Ishikawa (cell line): ENCODE data around the gene PTCRA.

Experiments
- CEBPB ChIP-seq: IDR thresholded peaks from 2 replicates; pipeline ENCODE4 v1.6.1; 2012
- CREB1 ChIP-seq: IDR thresholded peaks from 2 replicates; pipeline ENCODE4 v1.6.1; 2012; ENCODE audit warnings: low read depth
- EGR1 ChIP-seq: IDR thresholded peaks from 2 replicates; pipeline ENCODE4 v1.6.1; 2012
- EP300 ChIP-seq: IDR thresholded peaks from 2 replicates; pipeline ENCODE4 v1.6.1; 2012; ENCODE audit warnings: borderline replicate concordance
- FOXM1 ChIP-seq: IDR thresholded peaks from 2 replicates; pipeline ENCODE4 v1.6.1; 2012; ENCODE audit warnings: low read depth, borderline replicate concordance
- NFIC ChIP-seq: IDR thresholded peaks from 2 replicates; pipeline ENCODE4 v1.6.1; 2012
- RAD21 ChIP-seq: IDR thresholded peaks from 2 replicates; pipeline ENCODE4 v1.6.1; 2012; ENCODE audit warnings: low read depth
- REST ChIP-seq: IDR thresholded peaks from 2 replicates; pipeline ENCODE4 v1.6.1; 2012; ENCODE audit warnings: low read depth, mild to moderate bottlenecking
- TAF1 ChIP-seq: IDR thresholded peaks from 2 replicates; pipeline ENCODE4 v1.6.1; 2012; ENCODE audit warnings: low read depth, mild to moderate bottlenecking
- TCF12 ChIP-seq: IDR thresholded peaks from 2 replicates; pipeline ENCODE4 v1.6.1; 2012; ENCODE audit warnings: low read depth
- TEAD4 ChIP-seq: IDR thresholded peaks from 2 replicates; pipeline ENCODE4 v1.6.1; 2012
- USF1 ChIP-seq: IDR thresholded peaks from 2 replicates; pipeline ENCODE4 v1.6.1; 2012
- YY1 ChIP-seq: IDR thresholded peaks from 2 replicates; pipeline ENCODE4 v1.6.1; 2012; ENCODE audit warnings: low read depth
- ZBTB7A ChIP-seq: IDR thresholded peaks from 2 replicates; pipeline ENCODE4 v1.6.1; 2012; ENCODE audit warnings: low read depth
- TF ChIP-seq, protein P1 (sequence below): IDR thresholded peaks from 2 replicates; pipeline ENCODE4 v1.6.1; 2012

The PTCRA gene

DNA sequence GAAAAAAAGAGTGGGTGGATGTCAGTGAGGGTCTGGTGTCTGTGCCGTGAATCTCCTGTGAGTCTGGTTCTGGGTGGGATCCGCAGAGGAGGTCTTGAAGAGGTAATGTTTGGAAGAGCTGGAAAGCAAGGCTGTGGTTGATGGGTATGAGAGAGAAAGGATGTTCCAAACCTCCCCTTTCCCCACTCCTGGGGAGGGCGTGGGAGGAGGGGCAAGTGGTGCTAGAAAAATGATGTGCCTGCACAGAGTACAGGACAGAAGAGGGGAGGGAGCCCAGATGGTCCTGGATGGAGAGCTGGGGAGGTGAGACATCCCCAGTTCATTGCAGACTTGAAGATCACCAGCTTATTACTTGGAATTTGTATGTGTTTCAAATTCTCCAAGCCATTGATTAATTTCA lies 16.6 kb downstream of the PTCRA start:
- TF ChIP-seq RAD21 (no peak), EP300 (no peak), CREB1 (no peak), NFIC (no peak), USF1 (no peak), YY1 (no peak), CEBPB (no peak), EGR1 (no peak), REST (no peak), TAF1 (no peak), FOXM1 (no peak), ZBTB7A (no peak), TCF12 (no peak), TEAD4 (no peak)
- TF ChIP-seq, protein P1, sequence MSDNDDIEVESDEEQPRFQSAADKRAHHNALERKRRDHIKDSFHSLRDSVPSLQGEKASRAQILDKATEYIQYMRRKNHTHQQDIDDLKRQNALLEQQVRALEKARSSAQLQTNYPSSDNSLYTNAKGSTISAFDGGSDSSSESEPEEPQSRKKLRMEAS: no peak

DNA sequence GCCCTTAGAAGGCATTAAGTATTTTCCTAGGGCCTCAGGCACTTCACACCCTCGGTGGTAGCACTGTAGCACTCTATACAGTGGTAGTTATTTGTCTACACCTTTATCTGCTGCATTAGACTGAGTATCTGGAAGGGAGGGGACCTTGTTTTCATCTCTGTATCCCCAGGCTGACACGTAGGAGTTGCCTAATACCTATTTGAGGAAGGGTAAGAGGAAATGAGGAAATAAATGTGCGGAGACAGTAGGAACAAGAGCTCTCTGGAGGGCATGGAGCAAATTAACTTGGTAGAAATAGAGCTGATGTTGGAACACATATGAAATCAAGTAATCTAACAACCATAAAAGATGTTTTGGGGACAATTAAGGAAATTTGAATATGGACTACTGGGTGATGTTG lies 17.4 kb downstream of the PTCRA start:
- TF ChIP-seq ZBTB7A: no peak
- no peak for TF ChIP-seq EGR1

DNA sequence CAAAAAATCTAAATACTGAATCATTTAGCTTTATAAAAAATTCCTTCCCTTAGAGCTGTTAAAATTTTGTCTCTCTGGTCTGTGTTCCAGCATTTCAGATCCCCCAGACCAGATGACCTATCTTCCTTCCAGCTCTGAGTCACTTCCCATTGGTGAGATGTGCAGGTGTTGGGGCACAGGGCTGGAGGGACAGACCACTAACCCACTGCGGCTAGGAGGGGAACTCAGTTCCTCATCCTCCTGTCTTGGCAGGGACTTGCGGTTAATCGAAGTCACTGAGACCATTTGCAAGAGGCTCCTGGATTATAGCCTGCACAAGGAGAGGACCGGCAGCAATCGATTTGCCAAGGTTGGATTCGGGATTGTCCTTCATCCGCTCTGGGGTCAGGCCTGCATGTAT lies 19.5 kb downstream of the PTCRA start:
- TF ChIP-seq, protein P1: no peak
- TF ChIP-seq RAD21 (no peak), REST (no peak), CREB1 (no peak), TAF1 (no peak), EP300 (no peak), YY1 (no peak), ZBTB7A (no peak), NFIC (no peak), TCF12 (no peak)

GRCh38 chr6:42936398-42936797 lies 20.5 kb downstream of the PTCRA start:
- TF ChIP-seq FOXM1 (no peak), USF1 (no peak), CREB1 (no peak), EGR1 (no peak), EP300 (no peak), CEBPB (no peak), RAD21 (no peak), ZBTB7A (no peak), YY1 (no peak), TCF12 (no peak), NFIC (no peak), TAF1 (no peak), REST (no peak), TEAD4 (no peak)
- TF ChIP-seq, protein P1: no peak
